Right cardiac atrium (tissue), 5 donors: Measurements from ENCODE around the gene GNB3. TPM values are rescaled to one million over a fixed set of nuclear protein-coding genes. Genes with fewer than 3 reads are reported as not detected.
A peak's percentile ranks its signal among the peaks of the same experiment; 100 is the strongest.

Experiments
- ATAC-seq, 2 donors: fragments of 200-7000 bp; cut with Tn5 transposase; one replicate each; pipeline versions ENCODE4 v1.8.0 to v1.9.1; 2020; ENCODE audit warnings: moderate library complexity in 2 of 2, mild to moderate bottlenecking in 1 of 2
- DNase-seq, 3 donors: peaks; one replicate each; pipeline ENCODE4 v3.0.0-alpha.2; 2020
- H3K27ac ChIP-seq: one replicate; pipeline ENCODE4 v1.5.1; 2013; ENCODE audit warnings: mild to moderate bottlenecking, low read length, control low read depth, moderate library complexity
- H3K27me3 ChIP-seq: one replicate; pipeline ENCODE4 v1.6.1; 2013; ENCODE audit not compliant: control insufficient read depth, insufficient read depth
- H3K4me1 ChIP-seq: one replicate; pipeline ENCODE4 v1.6.1; 2013; ENCODE audit warnings: low read length; ENCODE audit not compliant: control insufficient read depth, insufficient read depth
- H3K4me3 ChIP-seq: one replicate; pipeline ENCODE4 v1.5.1; 2013; ENCODE audit warnings: low read length, control low read depth
- H3K9me3 ChIP-seq: one replicate; pipeline ENCODE4 v1.6.1; 2013; ENCODE audit warnings: low read length; ENCODE audit not compliant: control insufficient read depth
- WGBS: extraction: QIAGEN DNeasy Blood & Tissue Kit; methylation state at CpG from one replicate; pipeline ENCODE4 v1.1.7; 2013; 5-methylcytosine and 5-hydroxymethylcytosine counted together
- intact Hi-C, 4 donors: fragments of 100-400 bp; cut with DNase I; formaldehyde crosslinking; loops; one replicate each; pipeline versions ENCODE4 v1.11.0 to v1.14.0; 2022 to 2023
- long read RNA-seq, 4 donors: library from polyadenylated mRNA; unstranded; transcript quantifications; one replicate each; pipeline ENCODE4 v2.0.0, GENCODE V29; 2020 to 2021
- polyA plus RNA-seq: library from polyadenylated mRNA; stranded (reverse); fragments of 200-250 nt; gene quantifications from one replicate; pipeline ENCODE4 v1.2.3, GENCODE V29; 2013
- total RNA-seq, 4 donors: library from RNA; stranded (reverse); fragmentation: NEBNext Ultra II Directional; extraction: Animal tissue kit (Norgen Biotek cat#: 25700); gene quantifications; one replicate each; pipeline ENCODE4 v1.2.1, GENCODE V29; 2021
- donor health status: healthy with polysubstance abuse.
- donor health status: DM: no; HTN: yes; CAD: no.
- donor health status: DM: no; HTN: no; CAD: no.
- donor health status: DM: no; HTN: yes; CAD: no; lungs with severe emphysema.
- donor health status: DM: yes; HTN: yes; CAD: no.

Gene GNB3
- total RNA-seq (1 to 10 TPM; 2.9 to 7.8 (median 4.0) TPM), polyA plus RNA-seq (3.1 TPM)
- long read RNA-seq, donor 1, partial matches to known transcripts = 2 of 2 reads
- long read RNA-seq, donor 1, other reads (novel, unspliced or antisense) = 0 of 2 reads
- long read RNA-seq, donor 2 = 0 reads
- long read RNA-seq, donor 3, transcript GNB3-208 (2 exons, 997 nt) = major isoform, 5 of 10 reads
- long read RNA-seq, donor 3, partial matches to known transcripts = 0 of 10 reads
- long read RNA-seq, donor 3, other reads (novel, unspliced or antisense) = 2 of 10 reads
- long read RNA-seq, donor 4, partial matches to known transcripts = 1 of 3 reads
- long read RNA-seq, donor 4, other reads (novel, unspliced or antisense) = 1 of 3 reads

DNA sequence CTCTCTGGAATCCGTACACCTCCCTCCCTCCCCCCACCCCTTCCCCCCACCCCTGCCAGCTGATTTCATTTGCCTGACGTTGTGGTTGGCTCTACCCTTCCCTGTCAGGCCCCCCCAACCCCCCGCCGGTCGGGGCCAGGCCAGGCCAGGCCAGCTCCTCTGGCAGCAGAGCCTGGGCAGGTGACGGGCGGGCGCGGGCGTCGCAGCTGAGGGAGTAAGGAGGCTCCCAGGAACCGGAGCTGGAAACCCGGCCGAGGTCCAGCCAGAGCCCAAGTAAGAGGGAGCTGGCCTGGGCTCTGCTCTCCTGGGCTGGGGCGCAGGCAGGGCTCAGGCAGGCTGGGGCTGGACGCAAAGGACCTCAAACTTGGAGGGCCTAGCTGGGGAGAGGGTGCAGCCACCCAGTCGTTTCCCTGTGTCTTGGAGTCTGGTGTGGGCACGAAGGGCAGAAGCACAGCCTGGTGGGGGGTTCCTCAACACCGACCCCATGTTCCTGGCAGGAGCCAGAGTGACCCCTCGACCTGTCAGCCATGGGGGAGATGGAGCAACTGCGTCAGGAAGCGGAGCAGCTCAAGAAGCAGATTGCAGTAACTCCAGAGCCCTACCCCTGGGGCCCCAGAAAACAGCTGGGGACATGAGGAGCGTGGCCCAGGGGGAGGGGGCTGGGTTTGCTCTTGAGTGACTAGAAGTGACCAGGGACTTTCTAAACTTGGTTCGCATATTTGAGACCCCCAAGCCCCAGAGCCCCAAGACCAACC, at the start of gene GNB3:
GNB3 (plus strand) TSS at position 165 of the 755 bp plus-strand sequence; CDS start at position 528, 363 bp downstream.
- peak in 1 of 2 donors; percentile 23 for ATAC-seq
- no peaks in the 10 kb centered on the region for H3K9me3 ChIP-seq
- H3K27me3 ChIP-seq = no peaks in the 10 kb centered on the region
- H3K4me1 ChIP-seq = no peaks in the 10 kb centered on the region
- H3K4me3 ChIP-seq = no peak within 1 kb of the TSS
- no peak within 1 kb of the TSS for H3K27ac ChIP-seq
- WGBS = 60% methylated on average over 24 of the region's 24 CpGs
- intact Hi-C loops = no loop called here
- DNase-seq = peak in 2 of 3 donors; percentile 72 to 77

- WGBS = 81% methylated on average over 13 of the region's 13 CpGs
- Histone ChIP-seq H3K27me3 (no peaks in the 10 kb centered on the region), H3K9me3 (no peaks in the 10 kb centered on the region), H3K4me1 (no peaks in the 10 kb centered on the region), H3K4me3 (no peak overlapping the region), H3K27ac (no peak overlapping the region)
- ATAC-seq = no peak
- intact Hi-C loops = no loop called here
- DNase-seq = no peak
Measured at GRCh38 chr12:6791931-6792520, 48.7 kb upstream of the GNB3 start.

- H3K27ac ChIP-seq = no peak overlapping the region
Measured at GRCh38 chr12:6792522-6793201, 48.1 kb upstream of the GNB3 start.

GRCh38 chr12:6795088-6795487, 45.6 kb upstream of the GNB3 start:
- WGBS = 66% methylated on average over 2 of the region's 2 CpGs
- Histone ChIP-seq H3K27ac (no peak overlapping the region), H3K9me3 (no peaks in the 10 kb centered on the region), H3K4me3 (no peak overlapping the region), H3K27me3 (no peaks in the 10 kb centered on the region), H3K4me1 (no peaks in the 10 kb centered on the region)
- DNase-seq (no peak), ATAC-seq (no peak)
- intact Hi-C loops = no loop called here

More at GRCh38 chr12:6792522-6793201, 48.1 kb upstream of the GNB3 start:
- Histone ChIP-seq H3K4me1 (no peaks in the 10 kb centered on the region), H3K9me3 (no peaks in the 10 kb centered on the region), H3K4me3 (no peak overlapping the region), H3K27me3 (no peaks in the 10 kb centered on the region)
- WGBS = 25% methylated on average over 12 of the region's 12 CpGs
- peak in 2 of 3 donors; percentile 74 to 75 for DNase-seq
- peak; percentile 60 to 67 for ATAC-seq
- intact Hi-C loops = no loop called here

DNA sequence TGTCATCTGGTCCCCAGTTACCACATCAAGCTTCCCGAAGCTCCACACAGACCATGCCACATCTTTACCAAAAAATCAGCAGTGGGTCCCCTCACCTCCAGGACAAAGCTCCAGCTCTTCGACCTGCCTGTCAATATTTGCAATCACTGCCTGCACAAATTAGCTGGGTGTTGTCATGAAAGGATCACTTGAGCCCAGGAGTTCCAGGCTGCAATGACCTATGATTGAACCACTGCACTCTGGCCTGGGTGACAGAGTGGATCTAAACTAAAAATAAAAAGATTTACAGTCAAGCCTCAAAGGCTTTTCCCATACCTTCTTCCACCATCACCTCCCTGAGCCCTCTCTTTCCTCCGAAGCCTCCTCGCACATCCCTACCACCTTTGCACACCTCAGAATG, 44.1 kb upstream of the GNB3 start:
- no peaks in the 10 kb centered on the region for H3K9me3 ChIP-seq
- 94% methylated on average over 4 of the region's 4 CpGs for WGBS
- intact Hi-C loops = no loop called here
- H3K27me3 ChIP-seq = no peaks in the 10 kb centered on the region
- ATAC-seq = no peak
- DNase-seq = no peak
- no peaks in the 10 kb centered on the region for H3K4me1 ChIP-seq
- no peak overlapping the region for H3K4me3 ChIP-seq
- no peak overlapping the region for H3K27ac ChIP-seq

DNA sequence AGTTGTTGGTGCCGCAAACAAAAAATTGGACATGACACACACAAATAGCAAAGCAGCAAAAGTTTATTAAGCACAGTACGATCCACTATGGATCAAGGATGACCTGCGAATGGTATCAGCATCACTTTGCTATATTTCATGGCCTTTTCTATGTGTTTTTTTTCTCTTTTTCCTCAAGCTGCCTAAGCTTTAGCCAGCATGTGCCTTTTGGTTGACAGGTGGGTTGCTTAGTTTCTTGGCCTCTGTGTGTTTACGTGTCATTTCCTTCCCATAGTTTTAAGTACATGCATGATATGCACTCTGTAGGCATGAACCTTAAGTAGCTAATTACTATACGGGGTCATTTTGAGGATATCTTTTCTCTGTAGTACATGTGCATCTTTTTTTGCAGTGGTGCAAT, 41.6 kb upstream of the GNB3 start:
- DNase-seq (no peak), ATAC-seq (no peak)
- no peaks in the 10 kb centered on the region for H3K9me3 ChIP-seq
- 85% methylated on average over 5 of the region's 5 CpGs for WGBS
- intact Hi-C loops = no loop called here
- no peaks in the 10 kb centered on the region for H3K4me1 ChIP-seq
- H3K27ac ChIP-seq = no peak overlapping the region
- H3K27me3 ChIP-seq = no peaks in the 10 kb centered on the region
- no peak overlapping the region for H3K4me3 ChIP-seq

DNA sequence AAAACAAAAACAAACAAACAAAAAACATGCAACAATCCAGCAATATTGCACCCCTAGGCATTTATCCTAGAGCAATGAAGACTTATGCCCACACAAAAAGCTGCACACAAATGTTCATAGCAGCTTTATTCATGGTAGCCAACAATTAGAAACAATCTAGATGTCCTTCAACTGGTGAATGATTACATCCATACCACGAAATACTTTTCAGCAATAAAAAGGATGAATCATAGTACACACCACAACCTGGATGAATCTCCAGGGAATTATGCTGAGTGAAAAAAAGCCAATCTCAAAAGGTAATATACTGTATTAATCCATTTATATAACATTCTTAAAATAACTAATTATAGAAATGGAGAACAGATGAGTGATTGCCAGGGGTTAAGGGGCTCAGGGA, 33.6 kb upstream of the GNB3 start:
- 82% methylated on average over 1 of the region's 1 CpG for WGBS
- H3K27ac ChIP-seq = no peak overlapping the region
- H3K27me3 ChIP-seq = no peaks in the 10 kb centered on the region
- H3K9me3 ChIP-seq = no peaks in the 10 kb centered on the region
- H3K4me1 ChIP-seq = no peaks in the 10 kb centered on the region
- no peak for DNase-seq
- ATAC-seq = no peak
- H3K4me3 ChIP-seq = no peak overlapping the region
- intact Hi-C loops = no loop called here

GRCh38 chr12:6809056-6809455, 31.7 kb upstream of the GNB3 start:
- Histone ChIP-seq H3K27ac (no peak overlapping the region), H3K4me3 (no peak overlapping the region), H3K9me3 (no peaks in the 10 kb centered on the region), H3K27me3 (no peaks in the 10 kb centered on the region), H3K4me1 (no peaks in the 10 kb centered on the region)
- 76% methylated on average over 10 of the region's 10 CpGs for WGBS
- no peak for ATAC-seq
- no peak for DNase-seq
- intact Hi-C loops = no loop called here

DNA sequence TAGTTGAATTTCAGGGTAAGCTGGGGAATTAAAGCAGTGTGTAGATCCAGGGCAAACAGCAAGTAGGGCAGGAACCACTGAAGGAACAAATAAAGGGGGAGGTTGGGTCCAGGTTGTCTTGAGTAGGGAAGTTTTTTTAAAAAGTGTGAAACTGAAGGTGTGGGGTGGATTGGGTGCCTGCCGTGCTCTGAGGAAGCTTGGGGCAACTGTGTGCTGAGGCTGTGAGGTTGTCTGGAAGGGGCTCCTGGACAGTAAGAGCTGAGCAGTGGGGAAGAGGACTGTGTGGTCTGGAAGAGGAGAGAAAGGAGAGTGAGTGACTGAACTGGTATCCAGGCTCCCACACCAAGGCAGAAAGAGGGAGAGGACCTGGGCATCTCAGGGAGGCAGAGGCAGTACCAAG, 30.0 kb upstream of the GNB3 start:
- H3K9me3 ChIP-seq = no peaks in the 10 kb centered on the region
- DNase-seq (no peak), ATAC-seq (no peak)
- no peak overlapping the region for H3K27ac ChIP-seq
- 66% methylated on average over 1 of the region's 1 CpG for WGBS
- no peaks in the 10 kb centered on the region for H3K4me1 ChIP-seq
- no peaks in the 10 kb centered on the region for H3K27me3 ChIP-seq
- intact Hi-C loops = no loop called here
- H3K4me3 ChIP-seq = no peak overlapping the region

GRCh38 chr12:6813363-6813762, 27.4 kb upstream of the GNB3 start:
- intact Hi-C loops = no loop called here
- no peaks in the 10 kb centered on the region for H3K9me3 ChIP-seq
- no peak overlapping the region for H3K27ac ChIP-seq
- H3K4me1 ChIP-seq = no peaks in the 10 kb centered on the region
- DNase-seq (no peak), ATAC-seq (no peak)
- H3K4me3 ChIP-seq = no peak overlapping the region
- no peaks in the 10 kb centered on the region for H3K27me3 ChIP-seq
- WGBS = 59% methylated on average over 4 of the region's 4 CpGs

- ATAC-seq (no peak), DNase-seq (no peak)
- Histone ChIP-seq H3K4me1 (no peaks in the 10 kb centered on the region), H3K4me3 (no peak overlapping the region), H3K9me3 (no peaks in the 10 kb centered on the region), H3K27me3 (no peaks in the 10 kb centered on the region), H3K27ac (no peak overlapping the region)
- intact Hi-C loops = no loop called here
- 54% methylated on average over 3 of the region's 3 CpGs for WGBS
Measured at GRCh38 chr12:6816598-6816997, 24.1 kb upstream of the GNB3 start.
